HG03064 (cell line): Measurements from ENCODE around the gene COL7A1.
A peak's percentile ranks its signal among the peaks of the same experiment; 100 is the strongest.
"Not testable (repeated sequence)": the region's sequence is repeated elsewhere in the genome, so short reads cannot be mapped to it uniquely, and the experiment has no call there.

Experiments
- ATAC-seq: cut with Tn5 transposase; IDR thresholded peaks from one replicate; pipeline ENCODE4 v1.9.1; 2021; ENCODE audit warnings: low read depth; ENCODE audit not compliant: unreplicated experiment

COL7A1 gene

GRCh38 chr3:48565186-48565585 lies 29.9 kb downstream of the COL7A1 start:
- ATAC-seq, result no peak

GRCh38 chr3:48564667-48565066 lies 30.5 kb downstream of the COL7A1 start:
- ATAC-seq, result no peak

- ATAC-seq, result no peak
Measured at GRCh38 chr3:48564022-48564421, 31.1 kb downstream of the COL7A1 start.

- no peak for ATAC-seq
Measured at GRCh38 chr3:48563382-48563918, 31.7 kb downstream of the COL7A1 start, which contains the start of gene UCN2. TSS of gene UCN2 (minus strand) at chr3:48563781. CDS start at chr3:48563124, 657 bp downstream.

GRCh38 chr3:48562367-48563095 lies 32.6 kb downstream of the COL7A1 start:
- no peak for ATAC-seq

- no peak for ATAC-seq
Measured at GRCh38 chr3:48561045-48561736, 33.9 kb downstream of the COL7A1 start.

GRCh38 chr3:48560648-48561018 lies 34.5 kb downstream of the COL7A1 start:
- no peak for ATAC-seq

GRCh38 chr3:48558493-48559134 lies 36.5 kb downstream of the COL7A1 start:
- ATAC-seq, result no peak

- peak; percentile 76 for ATAC-seq
Measured at GRCh38 chr3:48556796-48557626, 38.1 kb downstream of the COL7A1 start, which contains the start of gene PFKFB4. TSS of gene PFKFB4 (minus strand) at chr3:48556803. CDS start at chr3:48556777, 26 bp downstream.

- no peak for ATAC-seq
Measured at GRCh38 chr3:48555949-48556795, 39.0 kb downstream of the COL7A1 start.

GRCh38 chr3:48555231-48555948 lies 39.7 kb downstream of the COL7A1 start:
- ATAC-seq, result no peak

- ATAC-seq, result no peak
Measured at GRCh38 chr3:48553886-48554845, 41.0 kb downstream of the COL7A1 start.

GRCh38 chr3:48553361-48553760 lies 41.8 kb downstream of the COL7A1 start:
- ATAC-seq, result no peak

GRCh38 chr3:48552111-48552951 lies 42.8 kb downstream of the COL7A1 start:
- no peak for ATAC-seq

- not testable (repeated sequence) for ATAC-seq
Measured at GRCh38 chr3:48551651-48552050, 43.5 kb downstream of the COL7A1 start.

GRCh38 chr3:48548729-48549705 lies 46.1 kb downstream of the COL7A1 start:
- no peak for ATAC-seq
